ENCODE data around the gene NUP93. TPM values are rescaled to one million over a fixed set of nuclear protein-coding genes. Genes with fewer than 3 reads are reported as not detected.

Gene NUP93
- total RNA-seq, 1 donor = 60.9 TPM

DNA sequence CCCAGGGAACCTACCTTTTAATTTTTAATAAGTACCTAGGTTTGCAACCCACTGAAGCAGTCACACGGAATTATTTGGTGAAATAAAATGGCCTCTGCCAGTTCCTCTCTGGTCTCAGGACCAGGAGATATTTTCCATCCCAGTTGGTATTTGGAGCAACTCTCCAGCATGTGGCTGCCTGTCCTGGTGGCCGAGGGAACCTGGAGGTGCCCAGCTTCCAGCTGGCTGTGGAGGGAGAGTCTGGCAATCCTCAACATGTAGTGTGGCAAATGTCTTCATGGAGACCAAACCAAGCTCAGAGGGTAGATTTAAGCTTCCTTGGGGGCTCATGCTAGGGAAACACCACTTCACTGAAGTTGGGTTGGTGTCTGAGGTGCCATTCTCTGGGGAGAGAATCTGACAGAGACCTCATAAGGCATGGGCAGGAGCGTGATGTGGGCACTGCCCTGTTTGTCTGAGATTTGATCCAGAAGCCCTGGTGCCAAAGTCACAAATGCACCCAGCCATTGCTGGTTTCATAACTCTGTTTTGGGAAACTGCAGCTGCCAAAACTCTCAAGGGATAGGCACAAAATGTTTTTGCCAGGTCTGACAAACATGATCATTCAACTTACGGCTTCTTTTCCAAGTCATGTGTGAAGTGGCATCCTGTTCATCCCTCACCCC, 44.9 kb upstream of the NUP93 start:
- H3K4me3 ChIP-seq (ENCODE audit: low read depth, low read length) = no peak overlapping the region
- DNase-seq (ENCODE audit: low read depth) = no peak
- TF ChIP-seq, protein P1, sequence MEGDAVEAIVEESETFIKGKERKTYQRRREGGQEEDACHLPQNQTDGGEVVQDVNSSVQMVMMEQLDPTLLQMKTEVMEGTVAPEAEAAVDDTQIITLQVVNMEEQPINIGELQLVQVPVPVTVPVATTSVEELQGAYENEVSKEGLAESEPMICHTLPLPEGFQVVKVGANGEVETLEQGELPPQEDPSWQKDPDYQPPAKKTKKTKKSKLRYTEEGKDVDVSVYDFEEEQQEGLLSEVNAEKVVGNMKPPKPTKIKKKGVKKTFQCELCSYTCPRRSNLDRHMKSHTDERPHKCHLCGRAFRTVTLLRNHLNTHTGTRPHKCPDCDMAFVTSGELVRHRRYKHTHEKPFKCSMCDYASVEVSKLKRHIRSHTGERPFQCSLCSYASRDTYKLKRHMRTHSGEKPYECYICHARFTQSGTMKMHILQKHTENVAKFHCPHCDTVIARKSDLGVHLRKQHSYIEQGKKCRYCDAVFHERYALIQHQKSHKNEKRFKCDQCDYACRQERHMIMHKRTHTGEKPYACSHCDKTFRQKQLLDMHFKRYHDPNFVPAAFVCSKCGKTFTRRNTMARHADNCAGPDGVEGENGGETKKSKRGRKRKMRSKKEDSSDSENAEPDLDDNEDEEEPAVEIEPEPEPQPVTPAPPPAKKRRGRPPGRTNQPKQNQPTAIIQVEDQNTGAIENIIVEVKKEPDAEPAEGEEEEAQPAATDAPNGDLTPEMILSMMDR (IDR thresholded peaks at IDR 0.05; ENCODE audit: insufficient read depth, low read depth, low read length) = no peak

DNA sequence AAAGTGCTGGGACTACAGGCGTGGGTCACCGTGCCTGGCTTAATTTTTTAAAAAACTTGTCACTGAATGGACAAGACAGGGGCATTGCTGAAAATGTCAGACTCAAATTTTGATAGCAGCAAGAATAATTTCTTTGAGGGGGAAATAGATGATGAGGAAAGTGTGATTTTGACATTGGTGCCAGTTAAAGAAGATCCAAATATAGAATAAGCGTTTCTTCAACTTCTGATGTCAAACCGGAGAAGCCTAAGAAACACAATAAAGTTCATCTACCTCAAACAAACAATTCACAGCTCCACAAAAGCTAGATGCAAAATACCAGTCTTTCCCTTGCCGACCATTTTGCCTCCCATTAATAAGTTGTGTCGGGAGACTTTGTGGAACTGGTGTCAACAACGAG, 43.2 kb upstream of the NUP93 start:
- TF ChIP-seq, protein P1 (IDR thresholded peaks at IDR 0.05; ENCODE audit: insufficient read depth, low read depth, low read length) = no peak
- H3K4me3 ChIP-seq (ENCODE audit: low read depth, low read length) = no peak overlapping the region
- DNase-seq (ENCODE audit: low read depth) = no peak

DNA sequence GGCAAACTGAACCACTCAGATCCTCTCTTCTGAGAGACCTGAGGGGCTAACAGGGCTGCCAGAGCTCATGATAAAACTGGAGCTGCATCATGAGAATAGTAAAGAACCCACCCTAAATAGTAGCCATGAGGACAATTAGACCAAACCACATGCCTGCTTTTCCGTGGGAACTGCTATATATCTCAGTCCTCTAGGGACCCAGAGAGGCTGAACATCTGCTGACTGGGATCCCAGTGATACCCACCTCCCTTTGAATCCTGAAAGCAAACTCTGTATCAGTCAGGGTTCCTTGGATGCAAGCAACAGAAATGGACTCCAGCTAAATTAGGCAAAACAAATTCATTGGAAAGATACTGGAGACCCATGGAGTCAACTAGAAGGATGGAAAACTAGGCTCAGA, 41.2 kb upstream of the NUP93 start:
- TF ChIP-seq, protein P1 (IDR thresholded peaks at IDR 0.05; ENCODE audit: insufficient read depth, low read depth, low read length) = no peak
- no peak overlapping the region for H3K4me3 ChIP-seq (ENCODE audit: low read depth, low read length)
- no peak for DNase-seq (ENCODE audit: low read depth)

DNA sequence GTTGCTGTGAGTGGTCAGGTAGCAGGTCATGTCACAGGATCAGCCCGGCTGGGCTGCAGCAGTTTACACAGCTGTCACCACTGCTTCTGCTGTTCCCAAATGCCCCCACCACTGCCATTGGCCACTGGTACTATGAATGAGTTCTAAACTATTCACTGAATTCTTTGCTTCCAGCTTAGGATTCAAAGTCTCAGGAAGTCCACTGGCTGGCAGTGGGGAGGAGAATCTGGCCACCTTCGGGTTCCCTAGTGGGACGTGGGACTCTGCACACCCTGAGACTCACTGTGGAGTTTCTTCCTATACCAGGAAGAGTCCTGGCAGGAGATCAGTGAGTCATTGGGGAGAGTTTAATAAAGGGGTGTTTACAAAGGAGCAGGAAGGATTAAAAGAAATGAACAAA, 40.8 kb upstream of the NUP93 start:
- H3K4me3 ChIP-seq (ENCODE audit: low read depth, low read length) = no peak overlapping the region
- TF ChIP-seq, protein P1 (IDR thresholded peaks at IDR 0.05; ENCODE audit: insufficient read depth, low read depth, low read length) = no peak
- DNase-seq (ENCODE audit: low read depth) = no peak

DNA sequence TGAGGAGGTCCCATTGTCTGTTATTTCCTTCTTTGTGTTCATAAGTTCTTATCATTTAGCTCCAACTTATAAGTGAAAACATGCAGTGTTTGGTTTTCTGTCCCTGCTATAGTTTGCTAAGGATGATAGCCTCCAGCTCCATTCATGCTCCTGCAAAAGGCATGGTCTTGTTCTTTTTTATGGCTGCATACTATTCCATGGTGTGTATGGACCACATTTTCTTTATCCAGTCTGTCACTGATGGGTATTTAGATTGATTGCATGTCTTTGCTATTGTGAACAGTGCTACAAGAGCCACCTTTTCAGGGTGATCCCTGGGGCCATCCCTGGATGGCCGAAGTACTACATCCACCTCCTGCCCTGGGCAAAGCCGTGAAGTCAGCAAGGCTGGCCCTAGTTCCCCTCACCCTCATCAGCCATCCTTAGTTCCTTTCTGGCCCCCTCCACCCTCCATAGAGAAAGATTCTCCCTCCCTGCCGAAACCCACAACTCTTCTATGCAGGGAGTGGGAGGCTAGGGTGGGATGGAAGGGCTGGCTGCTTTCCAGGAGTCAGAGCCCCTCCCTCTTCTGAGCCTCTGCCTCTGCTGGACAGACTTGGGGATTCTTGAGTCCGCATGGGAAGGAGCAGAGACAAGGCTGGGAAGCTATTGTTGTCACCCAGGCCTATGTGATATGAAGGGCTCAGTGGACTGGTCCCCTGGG, 39.4 kb upstream of the NUP93 start:
- no peak for DNase-seq (ENCODE audit: low read depth)
- TF ChIP-seq, protein P1 (IDR thresholded peaks at IDR 0.05; ENCODE audit: insufficient read depth, low read depth, low read length) = no peak
- no peak overlapping the region for H3K4me3 ChIP-seq (ENCODE audit: low read depth, low read length)

DNA sequence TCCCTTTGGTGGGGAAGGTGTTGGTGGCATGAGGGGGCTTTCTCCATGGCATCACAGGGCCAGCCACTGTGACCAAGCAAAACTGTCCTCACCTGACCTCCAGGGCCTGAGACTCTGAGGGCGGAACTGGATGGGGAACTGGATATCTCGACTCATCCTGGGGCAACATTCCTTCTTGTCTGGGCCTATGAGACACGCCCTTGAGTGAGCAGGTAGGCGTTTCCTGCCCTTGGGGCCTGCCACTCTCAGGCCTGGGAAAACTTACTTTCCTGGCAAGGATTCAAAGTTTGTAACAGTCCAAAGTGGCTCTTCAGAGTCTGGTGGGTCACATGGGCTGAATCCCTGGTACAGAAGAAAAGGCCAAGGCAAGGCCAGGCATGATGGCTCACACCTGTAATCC, 38.0 kb upstream of the NUP93 start:
- TF ChIP-seq, protein P1 (IDR thresholded peaks at IDR 0.05; ENCODE audit: insufficient read depth, low read depth, low read length) = no peak
- no peak overlapping the region for H3K4me3 ChIP-seq (ENCODE audit: low read depth, low read length)
- no peak for DNase-seq (ENCODE audit: low read depth)
